AG04450 (cell line): ENCODE results near the gene ADGRE3. TPM values are rescaled to one million over a fixed set of nuclear protein-coding genes. Genes with fewer than 3 reads are reported as not detected.

Experiments used
- CTCF ChIA-PET: fragments of 300-600, 350-600 bp; formaldehyde crosslinking; extraction: SDS; loops from one replicate; lab custom pipeline; 2022; ENCODE audit warnings: antibody characterized with exemption, inconsistent platforms; lab: Charles Lee
- POLR2A ChIA-PET: fragments of 350-600 bp; formaldehyde crosslinking; extraction: SDS; loops from one replicate; lab custom pipeline; 2021; ENCODE audit warnings: antibody characterized with exemption, inconsistent platforms; lab: Yijun Ruan, JAX
- DNase-seq: peaks from one replicate; pipeline ENCODE4 v3.0.0-alpha.2; 2011; ENCODE audit warnings: low read depth, low spot score
- H3K27ac ChIP-seq: one replicate; pipeline ENCODE4 v1.5.1; 2012; ENCODE audit warnings: low read depth, low read length, control low read depth
- H3K27me3 ChIP-seq: one replicate; pipeline ENCODE4 v1.6.0; 2012; ENCODE audit warnings: low read length; ENCODE audit not compliant: control insufficient read depth, insufficient read depth
- H3K4me3 ChIP-seq: 2 replicates; pipeline ENCODE4 v1.5.1; 2011; ENCODE audit warnings: mild to moderate bottlenecking, low read depth, low read length, control low read depth
- H3K9me3 ChIP-seq: 2 replicates; pipeline ENCODE4 v1.5.1; 2012; ENCODE audit warnings: low read length; ENCODE audit not compliant: control insufficient read depth, insufficient read depth
- polyA plus RNA-seq: library from polyadenylated mRNA; depleted of rRNA; stranded (reverse); fragments of >200 nt; gene quantifications from 2 replicates; pipeline ENCODE4 v1.2.3, GENCODE V29; 2011
- TF ChIP-seq, protein P1 (sequence below): IDR thresholded peaks from 2 replicates; pipeline ENCODE4 v1.5.1; 2011; ENCODE audit warnings: low read depth, low read length, control low read depth, inconsistent platforms

The ADGRE3 gene
- polyA plus RNA-seq, 1 experiment: not detected

DNA sequence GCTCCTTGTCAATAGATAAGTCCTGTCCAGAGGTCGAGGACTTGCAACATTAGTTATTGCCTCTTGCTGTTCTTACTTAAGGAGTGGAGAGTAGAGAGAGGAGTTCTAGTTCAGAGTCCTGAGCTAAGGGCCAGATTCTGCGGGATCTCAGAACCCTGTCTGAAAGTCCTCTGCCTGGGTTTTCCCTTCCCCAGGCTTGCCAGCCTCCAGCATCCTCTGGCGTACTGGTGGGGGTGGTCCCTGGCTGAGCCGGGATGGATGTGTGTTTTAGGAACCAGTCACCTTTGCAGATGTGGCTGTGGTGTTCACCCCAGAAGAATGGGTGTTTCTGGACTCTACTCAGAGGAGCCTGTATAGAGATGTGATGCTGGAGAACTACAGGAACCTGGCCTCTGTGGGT lies 41.2 kb upstream of the ADGRE3 start:
- no peak for DNase-seq
- Histone ChIP-seq H3K4me3 (no peak overlapping the region), H3K9me3 (peaks cover 62% of the 10 kb centered on the region), H3K27me3 (no peaks in the 10 kb centered on the region), H3K27ac (no peak overlapping the region)
- ChIA-PET POLR2A (interaction anchor here (0.6 kb wide), 1 partner anchor 1083 kb away, joined by 3 read pairs; no protein-coding TSS in a partner anchor), CTCF (no interaction called here)
- TF ChIP-seq, protein P1, sequence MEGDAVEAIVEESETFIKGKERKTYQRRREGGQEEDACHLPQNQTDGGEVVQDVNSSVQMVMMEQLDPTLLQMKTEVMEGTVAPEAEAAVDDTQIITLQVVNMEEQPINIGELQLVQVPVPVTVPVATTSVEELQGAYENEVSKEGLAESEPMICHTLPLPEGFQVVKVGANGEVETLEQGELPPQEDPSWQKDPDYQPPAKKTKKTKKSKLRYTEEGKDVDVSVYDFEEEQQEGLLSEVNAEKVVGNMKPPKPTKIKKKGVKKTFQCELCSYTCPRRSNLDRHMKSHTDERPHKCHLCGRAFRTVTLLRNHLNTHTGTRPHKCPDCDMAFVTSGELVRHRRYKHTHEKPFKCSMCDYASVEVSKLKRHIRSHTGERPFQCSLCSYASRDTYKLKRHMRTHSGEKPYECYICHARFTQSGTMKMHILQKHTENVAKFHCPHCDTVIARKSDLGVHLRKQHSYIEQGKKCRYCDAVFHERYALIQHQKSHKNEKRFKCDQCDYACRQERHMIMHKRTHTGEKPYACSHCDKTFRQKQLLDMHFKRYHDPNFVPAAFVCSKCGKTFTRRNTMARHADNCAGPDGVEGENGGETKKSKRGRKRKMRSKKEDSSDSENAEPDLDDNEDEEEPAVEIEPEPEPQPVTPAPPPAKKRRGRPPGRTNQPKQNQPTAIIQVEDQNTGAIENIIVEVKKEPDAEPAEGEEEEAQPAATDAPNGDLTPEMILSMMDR: no peak

DNA sequence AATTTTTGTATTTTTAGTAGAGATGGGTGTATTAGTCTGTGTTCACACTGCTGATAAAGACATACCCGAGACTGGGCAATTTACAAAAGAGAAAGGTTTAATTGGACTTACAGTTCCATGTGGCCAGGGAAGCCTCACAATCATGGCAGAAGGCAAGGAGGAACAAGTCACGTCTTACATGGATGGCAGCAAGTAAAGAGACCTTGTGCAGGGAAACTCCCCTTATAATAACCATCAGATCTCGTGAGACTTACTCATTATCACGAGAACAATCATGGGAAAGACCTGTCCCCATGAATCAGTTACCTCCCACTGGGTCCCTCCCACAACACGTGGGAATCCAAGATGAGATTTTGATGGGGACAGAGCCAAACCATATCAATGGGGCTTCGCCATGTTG lies 29.8 kb upstream of the ADGRE3 start:
- ChIA-PET POLR2A (no interaction called here), CTCF (no interaction called here)
- no peaks in the 10 kb centered on the region for H3K27me3 ChIP-seq
- no peak for DNase-seq
- peaks cover under 1% of the 10 kb centered on the region for H3K9me3 ChIP-seq
- TF ChIP-seq, protein P1: no peak
- H3K4me3 ChIP-seq: no peak overlapping the region
- H3K27ac ChIP-seq: no peak overlapping the region

DNA sequence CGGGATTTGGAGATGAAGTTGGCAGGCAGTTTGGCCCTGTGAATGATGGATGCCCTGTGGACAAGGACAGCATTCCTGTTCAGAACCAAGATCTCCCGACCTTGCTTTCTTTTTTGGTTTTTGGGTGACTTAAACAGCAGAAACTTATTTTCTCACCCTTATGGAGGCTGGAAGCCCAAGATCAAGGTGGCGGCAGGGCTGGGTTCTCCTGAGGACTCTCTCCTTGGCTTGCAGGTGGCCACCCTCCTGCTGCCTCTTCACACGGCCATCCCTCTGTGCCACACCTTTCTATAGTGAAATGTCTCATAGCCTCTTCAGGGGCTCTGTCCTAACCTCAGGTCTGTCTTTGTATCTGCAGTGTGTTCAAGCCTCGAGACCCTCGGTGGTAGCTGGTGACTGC lies 29.2 kb upstream of the ADGRE3 start:
- POLR2A ChIA-PET: no interaction called here
- H3K4me3 ChIP-seq: no peak overlapping the region
- CTCF ChIA-PET: no interaction called here
- no peaks in the 10 kb centered on the region; the same call in 1 of the 2 replicates for H3K9me3 ChIP-seq
- TF ChIP-seq, protein P1: no peak
- H3K27ac ChIP-seq: no peak overlapping the region
- no peaks in the 10 kb centered on the region for H3K27me3 ChIP-seq
- no peak for DNase-seq

DNA sequence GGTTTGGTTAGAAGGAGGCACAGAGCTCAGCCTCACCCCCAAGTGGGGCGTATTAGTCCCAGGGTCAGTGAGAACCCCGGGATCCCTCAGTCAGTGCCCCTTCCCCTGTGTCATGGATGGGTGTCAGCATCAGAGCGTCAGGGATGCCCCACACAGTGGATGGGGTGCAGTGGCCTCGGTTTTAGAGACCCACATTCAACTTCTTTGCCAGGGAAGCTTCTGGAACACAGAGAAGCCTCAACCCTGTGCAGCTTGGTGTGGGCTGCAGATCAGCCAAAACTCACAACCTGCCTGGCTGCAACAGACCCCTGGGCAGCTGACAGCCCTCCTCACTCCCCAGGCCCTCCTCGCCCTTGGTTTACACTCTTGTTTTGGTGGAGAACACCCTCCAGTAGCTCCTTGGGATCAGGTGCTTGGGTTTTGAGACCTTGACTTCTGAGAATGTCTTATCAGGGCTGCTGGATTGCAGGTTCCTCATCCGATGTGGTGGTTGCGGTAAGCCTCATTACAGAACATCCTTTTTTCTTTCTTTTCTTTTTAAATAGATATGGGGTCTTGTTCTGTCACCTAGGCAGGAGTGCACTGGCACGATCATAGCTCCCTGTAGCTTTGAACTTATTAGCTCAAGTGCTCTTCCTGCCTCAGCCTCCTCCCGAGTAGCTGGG lies 26.2 kb upstream of the ADGRE3 start:
- POLR2A ChIA-PET: no interaction called here
- TF ChIP-seq, protein P1: no peak
- CTCF ChIA-PET: no interaction called here
- no peak for DNase-seq
- H3K27ac ChIP-seq: no peak overlapping the region
- no peak overlapping the region for H3K4me3 ChIP-seq
- H3K9me3 ChIP-seq: no peaks in the 10 kb centered on the region; the same call in 1 of the 2 replicates
- H3K27me3 ChIP-seq: no peaks in the 10 kb centered on the region

DNA sequence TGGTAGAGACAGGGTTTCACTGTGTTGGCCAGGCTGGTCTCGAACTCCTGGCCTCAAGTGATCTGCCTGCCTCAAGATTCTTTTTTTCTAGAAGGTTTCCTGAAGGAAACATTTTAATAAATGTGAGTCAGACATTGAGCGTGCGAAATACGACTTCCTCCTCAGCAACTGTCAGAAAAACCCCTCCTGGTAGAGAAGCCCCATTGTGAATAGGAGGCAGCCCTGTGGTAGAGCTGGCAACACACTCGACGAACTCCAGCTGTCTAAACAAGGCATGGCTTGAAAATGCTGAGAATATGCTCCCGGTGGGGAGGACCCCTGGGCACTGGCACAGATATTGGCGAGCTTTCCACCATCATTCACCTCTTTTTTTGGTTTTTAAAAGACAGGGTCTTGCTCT lies 25.0 kb upstream of the ADGRE3 start:
- H3K27ac ChIP-seq: no peak overlapping the region
- TF ChIP-seq, protein P1: no peak
- H3K9me3 ChIP-seq: no peaks in the 10 kb centered on the region; the same call in 1 of the 2 replicates
- ChIA-PET POLR2A (interaction anchor here (0.6 kb wide), 1 partner anchor 91 kb away, joined by 4 read pairs; no protein-coding TSS in a partner anchor), CTCF (no interaction called here)
- no peak overlapping the region for H3K4me3 ChIP-seq
- DNase-seq: no peak
- no peaks in the 10 kb centered on the region for H3K27me3 ChIP-seq
